K562 (cell line): ENCODE data around the gene TCOF1. TPM values are rescaled to one million over a fixed set of nuclear protein-coding genes. Genes with fewer than 3 reads are reported as not detected.

Experiments
- BRF1 ChIP-seq: IDR thresholded peaks from 3 replicates; pipeline ENCODE4 v1.6.1; 2011; ENCODE audit warnings: borderline replicate concordance, mild to moderate bottlenecking; ENCODE audit not compliant: insufficient read length; ENCODE audit errors: extremely low read depth
- DDX20 ChIP-seq: fragments of 450-650 bp; IDR thresholded peaks from 2 replicates; pipeline ENCODE4 v1.6.1; 2016; ENCODE audit warnings: missing genetic modification characterization, low read depth, mild to moderate bottlenecking, missing compliant biosample characterization, moderate library complexity
- EZH2 ChIP-seq: IDR thresholded peaks from 2 replicates; pipeline ENCODE4 v1.6.1; 2012; ENCODE audit warnings: low read depth, mild to moderate bottlenecking, inconsistent platforms, low read length, borderline replicate concordance
- FOXK2 ChIP-seq, 2 experiments: fragments of 450-650 bp; IDR thresholded peaks in 1 of 2; conservative IDR thresholded peaks in 1 of 2; 2 replicates each; pipeline ENCODE4 v1.6.1; 2016; ENCODE audit warnings: low read depth in 2 of 2, mild to moderate bottlenecking in 1 of 2
- HMGXB4 ChIP-seq: sonication (generic); formaldehyde crosslinking; IDR thresholded peaks from 2 replicates; pipeline ENCODE4 v1.8.1; 2023; ENCODE audit warnings: mild to moderate bottlenecking, missing genetic modification reagents
- ILK ChIP-seq: fragments of 450-650 bp; IDR thresholded peaks from 2 replicates; pipeline ENCODE4 v1.6.1; 2016; ENCODE audit warnings: missing genetic modification characterization, low read depth, mild to moderate bottlenecking, missing compliant biosample characterization, moderate library complexity, borderline replicate concordance
- PATZ1 ChIP-seq: fragments of 250-450 bp; sonication (Bioruptor Pico); IDR thresholded peaks from 2 replicates; pipeline ENCODE4 v1.5.0; 2020; ENCODE audit warnings: mild to moderate bottlenecking, borderline replicate concordance
- SMAD3 ChIP-seq: fragments of 450-650 bp; formaldehyde crosslinking; conservative IDR thresholded peaks from 2 replicates; pipeline ENCODE4 v1.4.0; 2020; ENCODE audit warnings: mild to moderate bottlenecking
- TFAP4 ChIP-seq: sonication (generic); formaldehyde crosslinking; IDR thresholded peaks from 2 replicates; pipeline ENCODE4 v1.8.0; 2022; ENCODE audit warnings: missing genetic modification reagents, mild to moderate bottlenecking, moderate library complexity, borderline replicate concordance
- XRCC3 ChIP-seq: fragments of 450-650 bp; IDR thresholded peaks from 2 replicates; pipeline ENCODE4 v1.6.1; 2017; ENCODE audit warnings: mild to moderate bottlenecking, moderate library complexity
- ZFPM2 ChIP-seq: fragments of 250-450 bp; sonication (Bioruptor Pico); IDR thresholded peaks from 2 replicates; pipeline ENCODE4 v1.5.1; 2022; ENCODE audit warnings: mild to moderate bottlenecking
- ZNF174 ChIP-seq: fragments of 250-450 bp; sonication (Bioruptor Pico); IDR thresholded peaks from 2 replicates; pipeline ENCODE4 v1.4.0; 2020; ENCODE audit warnings: mild to moderate bottlenecking
- ZNF407 ChIP-seq: fragments of 450-650 bp; IDR thresholded peaks from 2 replicates; pipeline ENCODE4 v1.6.1; 2016; ENCODE audit warnings: low read depth
- polyA plus RNA-seq, 8 experiments: library from polyadenylated mRNA; depleted of rRNA in 4 of 8; stranded (reverse) in 5 of 8; unstranded in 3 of 8; fragments of >200 nt; fragmentation: Nextera tagmentation in 2 of 8; fragmentation: Illumina TruSeq in 1 of 8; extraction: Ambion mirVana in 2 of 8; extraction: Trizol in 1 of 8; gene quantifications; 2 replicates each; pipeline versions ENCODE4 v1.2.1 to v1.2.3, GENCODE V29; 2011 to 2014; ENCODE audit warnings: inconsistent platforms in 1 of 8, missing spikeins in 1 of 8
- total RNA-seq, 7 experiments: library from RNA; depleted of rRNA in 6 of 7; stranded (reverse); fragments of >200 nt in 6 of 7; fragmentation: Illumina TruSeq in 2 of 7; extraction: Trizol in 2 of 7; gene quantifications; 2 replicates each; pipeline versions ENCODE4 v1.2.1 to v1.2.3, GENCODE V29; 2011 to 2021; ENCODE audit warnings: low replicate concordance in 1 of 7

The TCOF1 gene
- total and polyA plus RNA-seq, 9 of the 15 experiments (the other 6 are each of a cell fraction or from before 2014, with no cell fraction given), result 9.8 to 134 (median 61.7) TPM

- TF ChIP-seq ZNF407 (no peak), SMAD3 (CRISPR knock-in tag) (no peak), DDX20 (tag) (no peak), HMGXB4 (no peak), PATZ1 (CRISPR knock-in tag) (no peak), ZNF174 (no peak), FOXK2 (conservative IDR thresholded peaks at IDR 0.05 in 1 of 2, IDR thresholded peaks at IDR 0.05 in 1 of 2; ENCODE audit: low read depth in 2 of 2) (0 out of 4 replicates have a peak, but pooled peaks of 1 of the 2 experiments have one; percentile 38), ZFPM2 (no peak), XRCC3 (no peak), BRF1 (no peak), EZH2 (no peak), ILK (no peak), TFAP4 (peak; percentile 70)
Measured at GRCh38 chr5:150357326-150358260, at the start of gene TCOF1 (continued).
